Measurements from ENCODE around the gene MTO1.
"Not testable (repeated sequence)": the region's sequence is repeated elsewhere in the genome, so short reads cannot be mapped to it uniquely, and the experiment has no call there.

MTO1 gene

DNA sequence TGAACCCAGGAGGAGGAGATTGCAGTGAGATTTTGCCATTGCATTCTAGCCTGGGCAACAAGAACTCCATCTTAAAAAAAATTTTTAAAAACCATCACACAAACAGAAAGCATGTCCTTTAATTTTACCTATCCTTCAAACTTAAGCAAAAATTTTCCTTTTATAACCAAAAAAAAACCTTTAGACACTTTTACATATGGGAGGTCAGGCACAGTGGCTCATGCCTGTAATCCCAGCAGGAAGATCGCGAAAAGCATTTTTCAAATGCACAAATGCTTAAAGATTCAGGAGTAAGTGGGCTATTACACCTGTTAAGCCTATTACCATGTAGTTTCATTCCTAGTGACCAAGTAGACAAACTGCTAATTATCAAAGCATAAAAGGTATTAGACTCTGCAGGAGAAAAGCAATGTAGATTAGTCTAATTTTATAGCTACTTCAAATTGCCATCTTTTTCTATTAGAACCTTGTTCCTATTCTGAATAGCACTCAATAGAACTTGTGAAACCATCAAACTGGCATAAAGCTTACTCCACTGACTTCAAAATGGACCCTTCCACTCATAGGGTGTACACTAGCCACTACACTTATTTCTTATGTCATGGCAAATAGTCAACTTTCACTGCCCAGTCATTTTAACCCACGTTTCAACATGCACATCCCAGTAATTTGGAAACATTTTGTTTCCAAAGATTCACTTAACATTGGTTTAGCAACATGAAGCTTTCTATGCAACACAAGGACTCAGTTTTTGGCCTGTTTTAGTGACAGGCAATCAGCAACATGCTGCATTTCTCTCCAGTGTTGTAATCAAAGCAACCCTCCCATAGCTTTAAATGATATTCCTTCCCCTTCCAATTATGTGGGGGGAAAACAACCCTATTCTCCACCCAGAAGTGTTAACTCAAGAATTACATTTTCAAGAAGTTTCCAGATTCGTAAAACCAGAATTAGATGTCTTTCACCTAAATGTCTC lies 55.3 kb downstream of the MTO1 start:
- no peaks in the 10 kb centered on the region for H3K9me3 Mint-ChIP-seq
- peaks cover 27% of the 10 kb centered on the region for H3K4me1 Mint-ChIP-seq
- H3K27me3 Mint-ChIP-seq, result no peaks in the 10 kb centered on the region
- H3K4me3 Mint-ChIP-seq, result peak overlapping the region; percentile 87
- H3K36me3 Mint-ChIP-seq, result peaks cover 46% of the 10 kb centered on the region
- H3K27ac Mint-ChIP-seq, result peak overlapping the region; percentile 96

DNA sequence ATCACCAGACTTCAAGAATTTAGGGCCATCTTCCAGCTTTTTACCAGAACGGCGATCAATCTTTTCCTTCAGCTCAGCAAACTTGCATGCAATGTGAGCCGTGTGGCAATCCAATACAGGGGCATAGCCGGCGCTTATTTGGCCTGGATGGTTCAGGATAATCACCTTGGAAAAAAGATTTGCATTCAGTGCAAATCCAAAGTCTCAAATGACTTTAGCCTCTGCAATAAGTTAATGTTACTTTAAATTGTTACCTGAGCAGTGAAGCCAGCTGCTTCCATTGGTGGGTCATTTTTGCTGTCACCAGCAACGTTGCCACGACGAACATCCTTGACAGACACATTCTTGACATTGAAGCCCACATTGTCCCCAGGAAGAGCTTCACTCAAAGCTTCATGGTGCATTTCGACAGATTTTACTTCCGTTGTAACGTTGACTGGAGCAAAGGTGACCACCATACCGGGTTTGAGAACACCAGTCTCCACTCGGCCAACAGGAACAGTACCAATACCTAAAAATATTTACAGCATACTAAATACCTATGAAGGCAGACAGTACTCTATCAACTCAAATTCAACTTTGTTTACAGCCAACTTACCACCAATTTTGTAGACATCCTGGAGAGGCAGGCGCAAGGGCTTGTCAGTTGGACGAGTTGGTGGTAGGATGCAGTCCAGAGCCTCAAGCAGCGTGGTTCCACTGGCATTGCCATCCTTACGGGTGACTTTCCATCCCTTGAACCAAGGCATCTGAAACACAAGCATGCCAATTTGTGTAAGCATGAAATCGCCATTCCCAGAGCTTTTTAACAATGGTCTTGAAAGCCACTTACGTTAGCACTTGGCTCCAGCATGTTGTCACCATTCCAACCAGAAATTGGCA lies 56.8 kb downstream of the MTO1 start:
- Mint-ChIP-seq H3K27ac (peak overlapping the region; percentile 99), H3K36me3 (peaks cover 46% of the 10 kb centered on the region), H3K4me1 (peaks cover 28% of the 10 kb centered on the region), H3K4me3 (peak overlapping the region; percentile 95)
- H3K9me3 Mint-ChIP-seq, H3K27me3 Mint-ChIP-seq: not testable (repeated sequence)

DNA sequence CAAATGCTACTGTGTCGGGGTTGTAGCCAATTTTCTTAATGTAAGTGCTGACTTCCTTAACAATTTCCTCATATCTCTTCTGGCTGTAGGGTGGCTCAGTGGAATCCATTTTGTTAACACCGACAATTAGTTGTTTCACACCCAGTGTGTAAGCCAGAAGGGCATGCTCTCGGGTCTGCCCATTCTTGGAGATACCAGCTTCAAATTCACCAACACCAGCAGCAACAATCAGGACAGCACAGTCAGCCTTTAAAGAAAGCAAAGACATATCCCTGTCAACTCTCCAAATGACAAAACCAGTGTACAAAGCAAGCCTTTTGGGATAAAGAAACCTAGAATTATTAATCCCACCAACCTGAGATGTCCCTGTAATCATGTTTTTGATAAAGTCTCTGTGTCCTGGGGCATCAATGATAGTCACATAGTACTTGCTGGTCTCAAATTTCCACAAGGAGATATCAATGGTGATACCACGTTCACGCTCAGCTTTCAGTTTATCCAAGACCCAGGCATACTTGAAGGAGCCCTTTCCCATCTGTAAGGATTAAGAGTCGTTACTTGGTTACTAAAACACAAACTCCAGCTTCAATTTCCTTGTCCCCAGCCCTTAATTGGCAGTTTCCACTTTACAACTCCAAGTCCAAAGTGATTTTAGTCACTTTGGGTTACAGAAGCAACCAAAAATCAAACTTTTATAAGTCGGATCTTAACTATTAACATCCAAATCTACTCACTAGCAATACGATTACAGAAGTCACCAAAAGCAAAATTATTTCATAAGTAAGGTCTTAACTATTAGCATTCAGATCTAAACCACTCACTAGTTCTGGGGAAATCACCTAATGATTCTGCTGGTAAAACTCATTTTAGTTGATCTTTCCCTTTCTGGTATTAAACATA lies 57.7 kb downstream of the MTO1 start:
- Mint-ChIP-seq H3K36me3 (peaks cover 46% of the 10 kb centered on the region), H3K4me1 (peaks cover 32% of the 10 kb centered on the region), H3K4me3 (peak overlapping the region; percentile 95), H3K27ac (peak overlapping the region; percentile 99)
- not testable (repeated sequence) for H3K9me3 Mint-ChIP-seq, H3K27me3 Mint-ChIP-seq

DNA sequence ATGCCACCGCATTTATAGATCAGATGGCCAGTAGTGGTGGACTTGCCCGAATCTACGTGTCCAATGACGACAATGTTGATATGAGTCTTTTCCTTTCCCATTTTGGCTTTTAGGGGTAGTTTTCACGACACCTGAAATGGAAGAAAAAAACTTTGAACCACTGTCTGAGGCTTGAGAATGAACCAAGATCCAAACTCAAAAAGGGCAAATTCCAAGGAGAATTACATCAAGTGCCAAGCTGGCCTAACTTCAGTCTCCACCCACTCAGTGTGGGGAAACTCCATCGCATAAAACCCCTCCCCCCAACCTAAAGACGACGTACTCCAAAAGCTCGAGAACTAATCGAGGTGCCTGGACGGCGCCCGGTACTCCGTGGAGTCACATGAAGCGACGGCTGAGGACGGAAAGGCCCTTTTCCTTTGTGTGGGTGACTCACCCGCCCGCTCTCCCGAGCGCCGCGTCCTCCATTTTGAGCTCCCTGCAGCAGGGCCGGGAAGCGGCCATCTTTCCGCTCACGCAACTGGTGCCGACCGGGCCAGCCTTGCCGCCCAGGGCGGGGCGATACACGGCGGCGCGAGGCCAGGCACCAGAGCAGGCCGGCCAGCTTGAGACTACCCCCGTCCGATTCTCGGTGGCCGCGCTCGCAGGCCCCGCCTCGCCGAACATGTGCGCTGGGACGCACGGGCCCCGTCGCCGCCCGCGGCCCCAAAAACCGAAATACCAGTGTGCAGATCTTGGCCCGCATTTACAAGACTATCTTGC lies 58.6 kb downstream of the MTO1 start:
- Mint-ChIP-seq H3K27me3 (no peaks in the 10 kb centered on the region), H3K36me3 (peaks cover 43% of the 10 kb centered on the region), H3K4me1 (peaks cover 29% of the 10 kb centered on the region), H3K4me3 (peak overlapping the region; percentile 95), H3K27ac (peak overlapping the region; percentile 99), H3K9me3 (no peaks in the 10 kb centered on the region)

DNA sequence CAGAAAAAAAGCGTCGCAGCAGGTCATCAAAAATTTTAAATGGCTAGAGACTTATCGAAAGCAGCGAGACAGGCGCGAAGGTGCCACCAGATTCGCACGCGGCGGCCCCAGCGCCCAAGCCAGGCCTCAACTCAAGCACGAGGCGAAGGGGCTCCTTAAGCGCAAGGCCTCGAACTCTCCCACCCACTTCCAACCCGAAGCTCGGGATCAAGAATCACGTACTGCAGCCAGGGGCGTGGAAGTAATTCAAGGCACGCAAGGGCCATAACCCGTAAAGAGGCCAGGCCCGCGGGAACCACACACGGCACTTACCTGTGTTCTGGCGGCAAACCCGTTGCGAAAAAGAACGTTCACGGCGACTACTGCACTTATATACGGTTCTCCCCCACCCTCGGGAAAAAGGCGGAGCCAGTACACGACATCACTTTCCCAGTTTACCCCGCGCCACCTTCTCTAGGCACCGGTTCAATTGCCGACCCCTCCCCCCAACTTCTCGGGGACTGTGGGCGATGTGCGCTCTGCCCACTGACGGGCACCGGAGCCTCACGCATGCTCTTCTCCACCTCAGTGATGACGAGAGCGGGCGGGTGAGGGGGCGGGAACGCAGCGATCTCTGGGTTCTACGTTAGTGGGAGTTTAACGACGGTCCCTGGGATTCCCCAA lies 59.3 kb downstream of the MTO1 start, which contains the start of gene EEF1A1:
Gene EEF1A1, minus strand, starts transcription at position 345 of the 663 bp plus-strand sequence. CDS start 1,006 bp downstream, outside the sequence.
- H3K4me1 Mint-ChIP-seq, result peaks cover 29% of the 10 kb centered on the region
- no peaks in the 10 kb centered on the region for H3K9me3 Mint-ChIP-seq
- peaks cover 42% of the 10 kb centered on the region for H3K36me3 Mint-ChIP-seq
- peak within 1 kb of the TSS; percentile 99 for H3K27ac Mint-ChIP-seq
- H3K27me3 Mint-ChIP-seq, result no peaks in the 10 kb centered on the region
- peak within 1 kb of the TSS; percentile 95 for H3K4me3 Mint-ChIP-seq

DNA sequence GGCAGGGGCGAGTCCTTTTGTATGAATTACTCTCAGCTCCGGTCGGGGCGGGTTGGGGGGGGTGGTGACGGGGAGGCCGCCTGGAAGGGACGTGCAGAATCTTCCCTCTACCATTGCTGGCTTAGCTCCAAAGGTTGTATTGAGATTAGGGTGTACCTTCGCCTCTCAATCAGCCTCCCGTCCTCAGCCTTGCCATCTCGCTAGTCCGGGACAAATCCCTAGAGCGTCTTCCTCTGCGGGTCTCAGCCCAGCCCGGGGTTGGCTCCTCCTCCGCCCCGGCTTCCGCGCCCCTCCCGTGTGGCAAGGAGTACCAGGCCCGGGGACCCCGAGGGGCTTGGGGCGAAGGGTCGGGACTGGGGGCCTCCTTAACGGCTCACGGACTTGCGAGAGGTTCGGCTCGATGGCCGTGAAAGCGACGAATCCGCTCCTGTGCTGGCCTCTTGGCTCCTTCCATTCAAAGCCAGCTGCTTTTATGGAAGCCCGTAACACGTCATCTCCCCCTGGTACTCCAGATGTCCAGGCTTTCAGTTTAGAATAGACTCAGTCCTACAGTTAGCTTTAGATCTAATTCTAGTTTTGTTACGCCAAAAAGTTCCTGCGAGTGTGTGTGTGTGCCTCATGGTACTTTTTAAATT lies 59.9 kb downstream of the MTO1 start:
- peaks cover 27% of the 10 kb centered on the region for H3K4me1 Mint-ChIP-seq
- peak overlapping the region; percentile 99 for H3K27ac Mint-ChIP-seq
- peak overlapping the region; percentile 95 for H3K4me3 Mint-ChIP-seq
- no peaks in the 10 kb centered on the region for H3K27me3 Mint-ChIP-seq
- peaks cover 37% of the 10 kb centered on the region for H3K36me3 Mint-ChIP-seq
- H3K9me3 Mint-ChIP-seq, result no peaks in the 10 kb centered on the region

DNA sequence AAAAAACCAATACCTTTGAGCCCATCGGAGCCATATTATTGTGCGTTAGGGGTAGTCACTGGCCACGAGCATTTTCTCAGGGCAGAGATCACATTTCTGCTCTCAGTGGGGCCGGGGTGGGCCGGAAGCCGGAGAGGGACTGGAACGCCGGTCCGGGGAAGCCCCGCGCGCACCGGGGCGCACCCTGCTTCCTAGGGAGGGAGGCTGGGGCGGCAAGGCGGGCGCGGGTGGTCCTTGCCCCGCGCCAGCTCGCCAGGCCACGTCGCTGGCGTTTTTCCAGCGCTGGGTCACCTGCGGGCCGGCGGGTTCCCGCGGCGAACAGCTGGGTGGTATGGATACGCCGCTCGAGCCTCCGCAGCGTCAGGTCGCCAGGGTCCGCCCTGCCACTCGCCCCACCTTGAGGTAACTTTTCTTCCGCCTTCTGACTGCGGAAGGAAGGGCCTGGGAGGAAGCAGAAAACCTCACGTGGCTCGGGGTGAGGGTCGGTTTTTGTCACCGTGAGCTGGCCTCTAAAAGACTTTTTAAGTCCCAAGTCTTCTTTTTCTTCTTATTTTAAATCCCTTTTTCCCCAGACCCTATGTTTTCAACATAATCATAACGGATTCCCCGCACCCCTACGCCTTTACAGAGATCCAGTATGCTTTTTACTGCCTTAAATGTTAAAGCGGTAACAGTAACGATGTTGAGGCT lies 62.0 kb downstream of the MTO1 start:
- Mint-ChIP-seq H3K9me3 (no peaks in the 10 kb centered on the region), H3K4me3 (peak overlapping the region; percentile 95), H3K27ac (peak overlapping the region; percentile 98), H3K4me1 (peaks cover 17% of the 10 kb centered on the region), H3K36me3 (peaks cover 23% of the 10 kb centered on the region), H3K27me3 (no peaks in the 10 kb centered on the region)

DNA sequence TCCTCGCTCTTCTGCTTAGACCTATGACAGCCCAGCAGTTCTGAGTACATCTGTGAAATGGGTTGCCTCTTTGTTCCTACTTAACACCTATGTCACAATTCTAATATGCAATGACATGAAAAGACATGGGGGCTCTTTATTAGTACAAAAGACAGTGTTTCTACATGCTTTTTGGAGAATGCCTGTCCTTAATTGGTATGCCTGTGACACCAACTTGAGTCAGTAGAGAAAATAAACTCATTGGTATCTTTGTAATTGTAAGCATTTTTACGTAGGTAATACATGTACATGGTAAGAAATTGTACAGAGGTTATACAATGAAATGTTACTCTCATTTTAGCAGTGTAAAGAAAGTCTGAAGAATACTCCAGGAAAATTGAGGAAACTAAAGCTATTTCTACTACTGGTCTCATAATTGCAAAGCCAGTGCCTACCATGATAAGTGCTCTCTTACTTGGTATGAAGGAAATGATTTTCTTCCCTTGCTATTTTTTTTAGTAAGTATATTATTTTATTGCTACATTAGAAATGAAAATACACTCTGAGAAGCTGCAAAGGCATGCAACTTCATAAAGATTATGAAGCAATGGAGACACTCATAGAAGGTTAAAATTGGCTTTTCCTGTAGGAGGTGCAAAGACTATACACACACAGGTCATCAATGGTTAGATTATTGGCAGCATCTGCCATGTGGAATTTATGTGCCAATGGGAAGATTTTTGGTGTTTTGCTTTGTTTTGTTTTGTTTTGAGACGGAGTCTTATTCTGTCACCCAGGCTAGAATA lies 64.2 kb downstream of the MTO1 start:
- Mint-ChIP-seq H3K9me3 (no peaks in the 10 kb centered on the region), H3K4me3 (no peak overlapping the region), H3K27ac (no peak overlapping the region), H3K4me1 (peaks cover 12% of the 10 kb centered on the region), H3K27me3 (no peaks in the 10 kb centered on the region), H3K36me3 (peaks cover 3% of the 10 kb centered on the region)

DNA sequence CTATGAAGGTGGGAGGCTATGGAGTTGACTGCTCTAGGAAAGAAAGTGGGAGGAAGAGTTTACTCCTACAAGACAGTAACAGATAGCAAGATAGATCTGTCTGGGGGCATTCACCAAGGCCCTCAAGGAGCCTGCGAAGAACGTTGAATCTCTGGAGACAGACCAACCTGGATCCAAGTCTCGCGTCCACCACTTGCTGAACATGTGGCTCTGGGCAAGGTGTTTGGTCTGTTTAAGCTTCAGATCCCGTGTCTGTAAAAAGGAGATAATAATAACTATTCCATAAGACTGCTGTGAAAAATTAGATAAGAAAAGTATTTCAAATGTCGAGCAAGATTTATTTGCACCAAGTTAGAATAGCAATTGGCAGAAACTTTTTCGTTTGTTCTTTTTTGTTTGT lies 67.4 kb downstream of the MTO1 start:
- H3K27ac Mint-ChIP-seq, result no peak overlapping the region
- H3K27me3 Mint-ChIP-seq, result no peaks in the 10 kb centered on the region

DNA sequence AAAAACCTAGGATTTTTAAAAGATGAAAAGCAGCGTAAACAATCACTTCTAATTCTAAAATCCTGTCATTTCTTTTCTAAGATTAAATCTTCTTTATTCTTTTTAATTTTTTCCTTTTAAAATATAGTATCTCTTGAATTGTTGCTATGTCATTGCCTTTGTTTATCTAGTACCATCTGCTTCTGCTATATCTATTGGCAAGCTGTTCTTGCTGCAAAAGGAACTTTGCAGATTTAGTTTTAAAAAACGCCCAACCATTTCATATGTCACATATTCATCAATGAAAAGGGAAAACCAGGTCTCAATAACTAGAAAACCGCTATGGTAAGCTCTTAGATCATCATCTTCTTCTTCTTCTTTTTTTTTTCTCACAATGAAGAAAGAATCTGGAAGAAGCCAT lies 70.8 kb downstream of the MTO1 start:
- no peaks in the 10 kb centered on the region for H3K27me3 Mint-ChIP-seq
- H3K9me3 Mint-ChIP-seq, result no peaks in the 10 kb centered on the region
- H3K4me3 Mint-ChIP-seq, result no peak overlapping the region
- no peak overlapping the region for H3K27ac Mint-ChIP-seq
- H3K36me3 Mint-ChIP-seq, result peaks cover 2% of the 10 kb centered on the region
- no peaks in the 10 kb centered on the region for H3K4me1 Mint-ChIP-seq

More for the DNA sequence above, 67.4 kb downstream of the MTO1 start:
- Mint-ChIP-seq H3K9me3 (no peaks in the 10 kb centered on the region), H3K4me3 (no peak overlapping the region), H3K36me3 (peaks cover 2% of the 10 kb centered on the region), H3K4me1 (peaks cover 6% of the 10 kb centered on the region)

DNA sequence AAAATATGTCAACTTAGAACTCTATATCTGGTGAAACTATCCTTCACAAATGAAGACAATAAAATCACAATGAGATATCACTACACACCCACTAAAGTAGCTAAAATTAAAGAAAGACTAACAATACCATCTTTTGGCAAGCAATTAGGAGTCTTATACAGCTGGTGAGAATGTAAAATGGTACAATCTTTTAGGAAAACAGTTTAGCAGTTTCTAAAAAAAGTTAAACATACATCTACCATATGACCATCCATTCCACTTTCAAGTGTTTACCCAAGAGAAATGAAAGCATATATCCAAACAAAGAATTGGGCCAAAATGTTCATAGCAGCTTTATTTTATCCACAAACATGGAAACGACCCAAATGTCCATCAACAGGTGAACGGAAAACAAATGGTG lies 73.1 kb downstream of the MTO1 start:
- Mint-ChIP-seq H3K36me3 (peaks cover 2% of the 10 kb centered on the region), H3K27ac (no peak overlapping the region), H3K9me3 (no peaks in the 10 kb centered on the region), H3K27me3 (no peaks in the 10 kb centered on the region), H3K4me3 (no peak overlapping the region), H3K4me1 (no peaks in the 10 kb centered on the region)

DNA sequence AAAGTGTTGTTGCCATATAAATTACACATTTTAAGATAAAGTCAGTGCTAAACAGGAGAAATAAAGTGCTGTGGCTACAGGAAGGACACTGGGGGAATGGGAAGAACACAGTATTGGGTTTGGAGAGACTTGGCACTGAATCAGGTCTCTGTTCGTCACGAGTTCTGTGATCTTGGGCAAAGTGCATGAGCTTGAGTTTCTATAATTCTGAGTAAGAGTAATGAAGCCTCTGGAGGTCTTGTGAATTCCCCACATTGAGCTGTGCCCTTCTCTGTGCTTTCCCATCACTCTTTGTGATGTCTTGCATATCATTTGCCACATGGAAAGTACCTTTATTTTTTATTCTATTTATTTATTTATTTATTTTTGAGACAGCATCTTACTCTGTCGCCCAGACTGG lies 76.1 kb downstream of the MTO1 start:
- H3K36me3 Mint-ChIP-seq, result peaks cover 2% of the 10 kb centered on the region
- H3K27me3 Mint-ChIP-seq, result no peaks in the 10 kb centered on the region
- no peak overlapping the region for H3K4me3 Mint-ChIP-seq
- H3K4me1 Mint-ChIP-seq, result no peaks in the 10 kb centered on the region
- H3K9me3 Mint-ChIP-seq, result no peaks in the 10 kb centered on the region
- no peak overlapping the region for H3K27ac Mint-ChIP-seq

Data from activated naive CD4-positive, alpha-beta T cell treated with anti-CD3 and anti-CD28 coated beads, Interleukin-2, amount 50 U/mL, for 24 hours (primary cell).